Mucosa of rectum (tissue), 2 donors: ENCODE measurements around the gene ICOS.

Source experiments
- H3K27ac ChIP-seq, 2 donors: one replicate each; pipeline ENCODE4 v1.7.0; 2013; ENCODE audit warnings: inconsistent platforms in 2 of 2, low read depth in 2 of 2, low read length in 2 of 2
- H3K27me3 ChIP-seq, 2 donors: one replicate each; pipeline ENCODE4 v1.7.0; 2013; ENCODE audit warnings: low read length in 2 of 2; ENCODE audit not compliant: control insufficient read depth in 2 of 2, insufficient read depth in 2 of 2
- H3K36me3 ChIP-seq, 2 donors: one replicate each; pipeline ENCODE4 v1.7.0; 2013; ENCODE audit warnings: low read length in 2 of 2; ENCODE audit not compliant: control insufficient read depth in 2 of 2, insufficient read depth in 2 of 2
- H3K4me1 ChIP-seq, 2 donors: one replicate each; pipeline ENCODE4 v1.7.0; 2013; ENCODE audit warnings: low read length in 2 of 2, mild to moderate bottlenecking in 1 of 2; ENCODE audit not compliant: control insufficient read depth in 2 of 2, insufficient read depth in 2 of 2
- H3K4me3 ChIP-seq, 2 donors: one replicate each; pipeline ENCODE4 v1.7.0; 2013; ENCODE audit warnings: low read length in 2 of 2
- H3K9ac ChIP-seq, 2 donors: one replicate each; pipeline ENCODE4 v1.7.0; 2013; ENCODE audit warnings: low read length in 2 of 2, low read depth in 1 of 2, mild to moderate bottlenecking in 1 of 2
- H3K9me3 ChIP-seq, 2 donors: one replicate each; pipeline ENCODE4 v1.7.0; 2013; ENCODE audit warnings: low read length in 2 of 2; ENCODE audit not compliant: control insufficient read depth in 2 of 2
- donor health status: healthy.
- donor health status: Normal muscosa, but diverticular disease.

ICOS gene

DNA sequence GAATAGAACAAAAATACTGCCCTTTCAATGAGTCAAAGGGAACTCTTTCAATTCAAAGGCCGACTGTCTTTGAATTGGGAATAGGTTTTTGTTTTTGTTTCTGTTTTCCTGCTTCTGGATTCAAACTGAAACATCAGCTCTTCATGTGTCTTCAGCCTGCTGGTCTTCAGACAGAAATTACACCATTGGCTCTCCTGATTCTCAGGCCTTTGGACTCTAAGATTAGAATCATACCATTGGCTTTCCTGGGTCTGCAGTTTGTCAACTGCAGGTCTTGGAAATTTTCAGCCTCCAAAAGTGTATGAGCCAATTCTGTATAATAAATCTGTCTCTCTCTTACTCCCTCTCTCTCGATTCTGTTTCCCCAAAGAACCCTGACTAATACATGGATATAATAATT, 37.9 kb upstream of the ICOS start:
- Histone ChIP-seq H3K27ac (peak overlapping the region in 1 of 2 donors; percentile 25), H3K4me3 (no peak overlapping the region)

GRCh38 chr2:203900253-203900652, 36.3 kb upstream of the ICOS start:
- no peak overlapping the region for H3K4me3 ChIP-seq
- H3K36me3 ChIP-seq: no peaks in the 10 kb centered on the region
- no peaks in the 10 kb centered on the region for H3K4me1 ChIP-seq
- peaks cover 2 to 14% of the 10 kb centered on the region in 2 donors for H3K9me3 ChIP-seq
- H3K27ac ChIP-seq: no peak overlapping the region
- no peaks in the 10 kb centered on the region for H3K27me3 ChIP-seq
- H3K9ac ChIP-seq: no peak overlapping the region

More for the DNA sequence above, 37.9 kb upstream of the ICOS start:
- Histone ChIP-seq H3K9ac (no peak overlapping the region), H3K36me3 (no peaks in the 10 kb centered on the region), H3K4me1 (no peaks in the 10 kb centered on the region), H3K27me3 (no peaks in the 10 kb centered on the region), H3K9me3 (peaks cover 2 to 14% of the 10 kb centered on the region in 2 donors)

DNA sequence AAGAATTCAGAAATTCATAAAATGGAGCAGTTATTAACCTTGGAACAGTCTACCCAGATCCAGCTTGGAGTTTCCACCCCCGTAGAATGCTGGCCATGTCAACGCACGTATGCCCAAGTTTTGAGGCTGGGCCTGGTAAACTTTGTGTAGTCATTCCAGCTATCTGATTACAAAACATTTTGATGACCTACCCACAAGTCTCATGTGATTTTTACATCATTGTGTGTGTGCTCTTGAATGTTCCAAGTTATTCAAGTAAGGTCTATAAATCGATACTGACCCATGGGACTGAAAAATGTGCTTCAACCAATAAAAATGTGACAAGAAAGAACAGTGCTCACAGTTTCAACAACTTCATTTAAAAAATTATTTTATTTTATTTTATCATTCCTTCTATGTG, 32.5 kb upstream of the ICOS start:
- H3K27me3 ChIP-seq: no peaks in the 10 kb centered on the region
- no peak overlapping the region for H3K9ac ChIP-seq
- H3K4me1 ChIP-seq: peaks cover 0 to 4% of the 10 kb centered on the region in 2 donors
- H3K36me3 ChIP-seq: no peaks in the 10 kb centered on the region
- no peak overlapping the region for H3K27ac ChIP-seq
- H3K9me3 ChIP-seq: peaks cover 2 to 14% of the 10 kb centered on the region in 2 donors
- no peak overlapping the region for H3K4me3 ChIP-seq

- H3K9ac ChIP-seq: no peak overlapping the region
- no peaks in the 10 kb centered on the region for H3K36me3 ChIP-seq
- no peak overlapping the region for H3K27ac ChIP-seq
- H3K4me3 ChIP-seq: no peak overlapping the region
- no peaks in the 10 kb centered on the region for H3K27me3 ChIP-seq
- peaks cover 2 to 14% of the 10 kb centered on the region in 2 donors for H3K9me3 ChIP-seq
- peaks cover 0 to 4% of the 10 kb centered on the region in 2 donors for H3K4me1 ChIP-seq
Observed at GRCh38 chr2:203905656-203906055, 30.9 kb upstream of the ICOS start.

DNA sequence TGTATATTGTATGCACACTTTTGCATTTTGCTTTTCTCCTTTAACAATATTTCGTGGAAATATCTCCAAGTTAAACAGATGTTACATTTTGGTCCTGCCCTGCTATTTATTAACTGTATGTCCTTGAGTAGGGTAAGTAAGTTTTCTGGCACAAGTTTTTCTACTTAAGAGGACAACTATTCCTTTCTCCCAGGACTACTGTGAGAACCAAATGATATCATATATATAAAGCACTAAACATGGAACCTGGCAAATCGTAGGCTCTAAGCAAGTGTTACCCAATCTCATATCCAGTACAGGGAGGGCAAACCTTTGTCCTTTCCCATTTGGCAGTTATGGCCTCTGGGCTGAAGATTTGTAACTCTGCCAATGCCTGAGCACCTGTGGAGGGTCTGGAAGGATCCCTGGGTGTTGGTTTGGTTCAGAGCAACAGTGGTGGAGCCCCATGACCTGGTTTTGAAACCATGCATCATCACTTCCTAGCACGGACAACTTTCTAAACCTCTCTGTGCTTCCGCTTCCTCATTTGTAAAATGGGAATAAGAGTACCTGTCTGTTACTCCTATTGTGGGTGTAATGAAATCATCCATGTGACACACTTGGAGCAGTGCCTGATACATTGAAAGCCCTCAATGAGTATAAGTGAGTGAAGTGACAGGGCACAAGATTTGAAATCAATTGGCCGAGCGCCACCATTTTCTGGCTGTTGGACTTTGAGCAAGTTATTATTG, 28.3 kb upstream of the ICOS start:
- H3K4me1 ChIP-seq: peaks cover 0 to 4% of the 10 kb centered on the region in 2 donors
- no peaks in the 10 kb centered on the region for H3K9me3 ChIP-seq
- no peak overlapping the region for H3K27ac ChIP-seq
- no peak overlapping the region for H3K9ac ChIP-seq
- no peaks in the 10 kb centered on the region for H3K36me3 ChIP-seq
- H3K27me3 ChIP-seq: no peaks in the 10 kb centered on the region
- no peak overlapping the region for H3K4me3 ChIP-seq

DNA sequence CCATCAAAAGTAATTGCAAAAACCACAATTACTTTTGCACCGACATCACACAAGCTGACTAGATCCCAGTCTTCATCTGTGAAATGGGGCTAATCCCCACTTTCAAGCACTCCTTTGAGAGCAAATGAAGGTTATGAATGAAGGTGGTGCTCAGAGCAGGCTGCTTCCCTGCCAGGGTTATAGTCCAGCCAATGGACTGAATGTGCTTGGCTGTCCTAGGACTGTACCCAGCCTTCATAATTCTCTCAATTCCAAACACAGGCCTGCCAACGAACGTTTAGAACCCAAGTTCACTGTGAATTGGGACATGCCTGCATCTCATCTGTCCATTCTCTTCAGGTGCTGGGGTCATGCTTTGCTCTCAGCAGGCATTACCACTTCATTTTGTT, 27.8 kb upstream of the ICOS start:
- H3K9me3 ChIP-seq: no peaks in the 10 kb centered on the region
- H3K9ac ChIP-seq: no peak overlapping the region
- peak overlapping the region; percentile 15 to 27 for H3K27ac ChIP-seq
- H3K4me1 ChIP-seq: peaks cover 0 to 4% of the 10 kb centered on the region in 2 donors
- no peak overlapping the region for H3K4me3 ChIP-seq
- no peaks in the 10 kb centered on the region for H3K27me3 ChIP-seq
- no peaks in the 10 kb centered on the region for H3K36me3 ChIP-seq

DNA sequence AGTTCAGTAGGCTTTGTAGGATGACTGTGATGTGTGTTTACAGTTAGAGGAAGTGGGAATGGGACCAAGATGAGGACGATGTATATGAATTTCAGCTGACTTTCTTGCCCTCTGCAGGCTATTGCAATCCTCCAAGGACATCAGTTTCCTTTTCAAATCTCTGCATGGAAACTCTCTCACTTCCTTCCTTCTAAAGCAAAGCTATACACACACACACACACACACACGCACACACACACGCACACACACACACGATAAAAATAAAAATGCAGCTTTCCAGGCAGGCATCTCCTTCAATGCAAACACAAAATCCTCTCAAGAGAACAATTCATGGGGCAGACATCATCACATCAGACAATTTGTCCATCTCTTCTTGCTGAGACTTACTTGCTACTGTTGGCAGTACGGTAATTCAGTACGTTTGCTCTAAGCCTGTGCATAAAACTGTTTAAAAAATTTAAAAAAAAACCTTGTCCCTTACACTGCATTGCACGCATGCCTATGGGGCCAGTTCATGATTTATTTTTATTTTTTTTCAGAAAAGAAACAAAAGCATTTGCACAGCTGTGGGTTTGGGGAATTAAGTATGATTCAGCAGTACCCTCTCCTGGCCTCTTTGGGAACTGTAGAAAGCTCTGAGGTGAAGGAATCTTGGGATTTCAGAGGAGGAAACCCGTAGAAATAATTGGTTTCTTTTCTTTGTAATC, 27.1 kb upstream of the ICOS start:
- Histone ChIP-seq H3K27ac (peak overlapping the region; percentile 1 to 8), H3K9me3 (no peaks in the 10 kb centered on the region), H3K36me3 (no peaks in the 10 kb centered on the region), H3K4me3 (peak overlapping the region in 1 of 2 donors; percentile 21), H3K9ac (peak overlapping the region in 1 of 2 donors; percentile 14), H3K27me3 (no peaks in the 10 kb centered on the region), H3K4me1 (peaks cover 0 to 4% of the 10 kb centered on the region in 2 donors)

DNA sequence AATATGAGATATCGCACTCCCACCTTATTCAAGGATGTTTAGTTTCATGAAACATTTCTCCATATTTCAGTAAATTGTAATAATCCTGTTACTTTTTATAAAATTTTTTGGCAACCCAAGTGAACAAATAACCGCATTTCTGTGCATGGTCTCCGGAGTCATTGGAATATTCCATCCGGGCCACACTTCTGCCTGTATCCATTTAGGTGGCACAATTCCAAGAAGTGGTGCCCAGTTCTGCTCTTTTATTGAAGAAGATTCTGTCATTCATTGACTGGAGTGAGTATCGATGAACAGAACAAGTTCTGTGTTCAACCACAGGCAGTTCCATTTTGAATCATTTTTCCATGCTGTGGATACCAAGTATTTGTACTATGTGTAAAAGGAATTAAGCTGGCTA, 26.6 kb upstream of the ICOS start:
- Histone ChIP-seq H3K4me1 (peaks cover 0 to 4% of the 10 kb centered on the region in 2 donors), H3K36me3 (no peaks in the 10 kb centered on the region), H3K9me3 (no peaks in the 10 kb centered on the region), H3K27me3 (no peaks in the 10 kb centered on the region), H3K9ac (peak overlapping the region in 1 of 2 donors; percentile 14), H3K4me3 (peak overlapping the region in 1 of 2 donors; percentile 21), H3K27ac (no peak overlapping the region)

DNA sequence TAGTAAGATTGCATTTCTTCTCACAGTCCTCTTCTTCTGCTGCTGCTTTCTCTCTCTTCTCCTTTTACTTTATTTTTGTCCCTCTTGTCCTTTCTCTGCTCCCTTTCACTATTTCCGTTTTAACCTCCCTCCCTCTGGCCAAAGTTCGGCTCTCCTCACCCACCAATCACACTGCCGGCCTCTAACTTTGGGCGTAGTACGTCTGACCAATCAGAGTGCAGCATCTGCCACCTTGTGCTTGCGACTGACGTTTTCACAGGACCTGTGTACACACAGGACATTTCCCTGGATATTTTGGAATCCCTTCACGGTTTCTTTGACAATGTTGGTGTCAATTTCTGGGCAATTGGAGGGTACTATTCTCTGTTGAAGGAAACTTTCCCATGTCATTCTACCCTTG, 22.6 kb upstream of the ICOS start:
- no peak overlapping the region for H3K9ac ChIP-seq
- peaks cover 0 to under 1% of the 10 kb centered on the region in 2 donors for H3K4me1 ChIP-seq
- no peaks in the 10 kb centered on the region for H3K36me3 ChIP-seq
- no peak overlapping the region for H3K4me3 ChIP-seq
- no peaks in the 10 kb centered on the region for H3K9me3 ChIP-seq
- no peak overlapping the region for H3K27ac ChIP-seq
- no peaks in the 10 kb centered on the region for H3K27me3 ChIP-seq

DNA sequence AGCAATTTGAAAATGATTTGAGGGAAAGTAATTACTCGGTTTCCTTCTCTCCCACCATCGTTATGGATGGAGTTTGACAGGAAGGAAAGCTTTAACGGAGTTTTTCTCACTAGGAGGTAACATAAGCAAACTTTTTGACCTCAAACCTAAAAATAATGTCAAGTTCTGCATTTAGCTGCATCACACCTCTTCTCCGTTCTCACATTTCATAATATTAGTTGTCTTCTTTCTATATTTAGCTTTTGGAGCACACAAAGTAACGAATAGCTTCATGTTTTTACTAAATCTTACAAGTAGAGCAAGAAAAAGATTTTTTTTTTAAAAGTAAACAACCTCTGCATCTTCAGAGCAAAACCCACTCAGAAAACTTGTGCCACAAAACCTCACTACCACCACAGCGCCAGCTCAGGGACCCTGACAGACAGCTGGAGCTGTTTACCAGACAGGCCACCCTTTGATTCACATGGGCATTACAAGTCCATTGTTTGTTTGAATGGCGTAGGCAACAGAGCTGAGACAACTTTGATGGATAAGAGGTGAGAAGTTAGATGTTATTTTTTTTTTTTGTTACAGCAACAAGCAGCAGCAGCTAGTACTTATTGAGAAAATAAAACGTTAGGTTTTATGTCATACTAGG, 21.9 kb upstream of the ICOS start:
- H3K9me3 ChIP-seq: no peaks in the 10 kb centered on the region
- no peak overlapping the region for H3K9ac ChIP-seq
- H3K36me3 ChIP-seq: no peaks in the 10 kb centered on the region
- no peaks in the 10 kb centered on the region for H3K27me3 ChIP-seq
- H3K4me3 ChIP-seq: no peak overlapping the region
- H3K27ac ChIP-seq: no peak overlapping the region
- H3K4me1 ChIP-seq: no peaks in the 10 kb centered on the region
